MCF 10A (cell line): Measurements from ENCODE around the gene LACRT. TPM values are rescaled to one million over a fixed set of nuclear protein-coding genes. Genes with fewer than 3 reads are reported as not detected.
A peak's percentile ranks its signal among the peaks of the same experiment; 100 is the strongest.

ENCODE experiments used
- BruUV-seq: library from RNA; stranded (reverse); fragments of 400-500 nt; replicated peaks from 2 replicates; lab custom pipeline; 2021; lab: Mats Ljungman, UMichigan
- CTCF ChIA-PET: fragments of 300-600 bp; sonication (Branson Sonifier 250); formaldehyde crosslinking; extraction: SDS; loops from one replicate; lab custom pipeline; 2021; ENCODE audit warnings: antibody characterized with exemption, inconsistent platforms; lab: Yijun Ruan, JAX
- POLR2A ChIA-PET: fragments of 300-600, 350-650 bp; sonication (Branson Sonifier 250); formaldehyde crosslinking; extraction: SDS; loops from one replicate; lab custom pipeline; 2020; ENCODE audit warnings: antibody characterized with exemption, inconsistent platforms; lab: Yijun Ruan, JAX
- DNase-seq: peaks from one replicate; pipeline ENCODE4 v3.0.0-alpha.2; 2018; ENCODE audit not compliant: unreplicated experiment
- H3K27ac Mint-ChIP-seq: one replicate; pipeline ENCODE4 v1.8.0; 2022; ENCODE audit warnings: mild to moderate bottlenecking, low read depth, mixed read lengths; ENCODE audit not compliant: unreplicated experiment
- H3K27me3 Mint-ChIP-seq: one replicate; pipeline ENCODE4 v1.8.0; 2022; ENCODE audit warnings: mixed read lengths; ENCODE audit not compliant: insufficient read depth, unreplicated experiment
- H3K36me3 Mint-ChIP-seq: one replicate; pipeline ENCODE4 v1.8.0; 2022; ENCODE audit warnings: mild to moderate bottlenecking, moderate library complexity, mixed read lengths; ENCODE audit not compliant: insufficient read depth, unreplicated experiment
- H3K4me1 Mint-ChIP-seq: one replicate; pipeline ENCODE4 v1.8.0; 2022; ENCODE audit warnings: mixed read lengths; ENCODE audit not compliant: insufficient read depth, unreplicated experiment
- H3K4me3 Mint-ChIP-seq: one replicate; pipeline ENCODE4 v1.8.0; 2022; ENCODE audit warnings: mild to moderate bottlenecking, moderate library complexity, mixed read lengths; ENCODE audit not compliant: unreplicated experiment
- H3K9me3 Mint-ChIP-seq: one replicate; pipeline ENCODE4 v1.8.0; 2022; ENCODE audit warnings: mixed read lengths; ENCODE audit not compliant: unreplicated experiment
- CTCF ChIP-seq: fragments of 200-600 bp; IDR thresholded peaks from one replicate; pipeline ENCODE4 v1.8.0; 2022; ENCODE audit warnings: antibody characterized with exemption, mild to moderate bottlenecking; ENCODE audit not compliant: unreplicated experiment
- intact Hi-C: fragments of 100-400 bp; cut with micrococcal nuclease; formaldehyde crosslinking; loops from 2 replicates; pipeline ENCODE4 v1.14.1; 2022
- total RNA-seq: library from RNA; stranded (reverse); gene quantifications from 2 replicates; pipeline ENCODE4 v1.2.3, GENCODE V29; 2022

LACRT gene
- total RNA-seq, 1 experiment from 2014 or later, result not detected

- no peaks in the 10 kb centered on the region for H3K36me3 Mint-ChIP-seq
- no peaks in the 10 kb centered on the region for H3K9me3 Mint-ChIP-seq
- H3K27ac Mint-ChIP-seq, result no peak overlapping the region
- POLR2A ChIA-PET, result interaction anchor here (0.9 to 1.2 kb wide), 2 partner anchors 10 to 19 kb away, joined by 3 to 4 read pairs; no protein-coding TSS in a partner anchor
- no TSS peak for BruUV-seq
- CTCF ChIA-PET, result interaction anchor here (0.6 to 14.1 kb wide), 9 partner anchors 9 to 1212 kb away, joined by 3 to 229 read pairs (median 5); no protein-coding TSS in a partner anchor
- H3K4me1 Mint-ChIP-seq, result peaks cover 7% of the 10 kb centered on the region
- peaks cover 27% of the 10 kb centered on the region for H3K27me3 Mint-ChIP-seq
- intact Hi-C loops, result loop anchor here (5.0 kb wide), 1 partner anchor 473 kb away; no protein-coding TSS in a partner anchor
- no peak for TF ChIP-seq CTCF
- H3K4me3 Mint-ChIP-seq, result no peak overlapping the region
- no peak for DNase-seq
These were observed 35.7 kb downstream of the LACRT start for GRCh38 chr12:54598970-54599369.

- peak; percentile 68 for TF ChIP-seq CTCF
- peak; percentile 80 for DNase-seq
- BruUV-seq, result no TSS peak
- intact Hi-C loops, result loop anchor here (1.0 to 5.0 kb wide), 2 partner anchors 106 to 476 kb away; no protein-coding TSS in a partner anchor
- Mint-ChIP-seq H3K27me3 (peaks cover 27% of the 10 kb centered on the region), H3K9me3 (no peaks in the 10 kb centered on the region), H3K4me3 (no peak overlapping the region), H3K27ac (no peak overlapping the region), H3K4me1 (no peaks in the 10 kb centered on the region), H3K36me3 (no peaks in the 10 kb centered on the region)
- CTCF ChIA-PET, result interaction anchor here (0.5 to 14.1 kb wide), 30 partner anchors 8 to 1054 kb away, joined by 3 to 229 read pairs (median 5); no protein-coding TSS in a partner anchor
- POLR2A ChIA-PET, result no interaction called here
These were observed 38.2 kb downstream of the LACRT start for GRCh38 chr12:54596526-54596946.

- no peak for DNase-seq
- no peak for TF ChIP-seq CTCF
- Mint-ChIP-seq H3K27ac (no peak overlapping the region), H3K9me3 (no peaks in the 10 kb centered on the region), H3K27me3 (peaks cover 32% of the 10 kb centered on the region), H3K36me3 (no peaks in the 10 kb centered on the region), H3K4me1 (no peaks in the 10 kb centered on the region), H3K4me3 (no peak overlapping the region)
- POLR2A ChIA-PET, result no interaction called here
- intact Hi-C loops, result loop anchor here (5.0 kb wide), 1 partner anchor 477 kb away; no protein-coding TSS in a partner anchor
- BruUV-seq, result no TSS peak
- CTCF ChIA-PET, result interaction anchor here (0.8 to 14.1 kb wide), 20 partner anchors 8 to 476 kb away, joined by 3 to 229 read pairs (median 5); no protein-coding TSS in a partner anchor
These were observed 39.2 kb downstream of the LACRT start for GRCh38 chr12:54595471-54595870.

- Mint-ChIP-seq H3K27ac (no peak overlapping the region), H3K4me1 (no peaks in the 10 kb centered on the region), H3K9me3 (no peaks in the 10 kb centered on the region), H3K4me3 (no peak overlapping the region), H3K36me3 (no peaks in the 10 kb centered on the region), H3K27me3 (peaks cover 32% of the 10 kb centered on the region)
- ChIA-PET POLR2A (no interaction called here), CTCF (interaction anchor here (0.6 to 5.0 kb wide), 5 partner anchors 9 to 365 kb away, joined by 4 to 34 read pairs (median 7); no protein-coding TSS in a partner anchor)
- BruUV-seq, result no TSS peak
- no peak for TF ChIP-seq CTCF
- no peak for DNase-seq
- intact Hi-C loops, result no loop called here
These were observed 41.0 kb downstream of the LACRT start for GRCh38 chr12:54593725-54594124.
